Calu3 (cell line): ENCODE data around the gene EYS. TPM values are rescaled to one million over a fixed set of nuclear protein-coding genes. Genes with fewer than 3 reads are reported as not detected.

Experiments used
- BruUV-seq: library from RNA; stranded (reverse); fragments of 400-500 nt; replicated peaks from 2 replicates; lab custom pipeline; 2021; lab: Mats Ljungman, UMichigan
- CTCF ChIA-PET: fragments of 300-600 bp; sonication (Branson Sonifier 250); formaldehyde crosslinking; loops from one replicate; lab custom pipeline; 2022; ENCODE audit warnings: antibody characterized with exemption; lab: Charles Lee
- DNase-seq: peaks from one replicate; pipeline ENCODE4 v3.0.0; 2022
- H3K27ac Mint-ChIP-seq: one replicate; pipeline ENCODE4 v1.8.0; 2022; ENCODE audit warnings: mixed read lengths; ENCODE audit not compliant: unreplicated experiment
- H3K27me3 Mint-ChIP-seq: one replicate; pipeline ENCODE4 v1.8.0; 2022; ENCODE audit warnings: mixed read lengths; ENCODE audit not compliant: unreplicated experiment
- H3K36me3 Mint-ChIP-seq: one replicate; pipeline ENCODE4 v1.8.0; 2022; ENCODE audit warnings: mild to moderate bottlenecking, moderate library complexity, mixed read lengths; ENCODE audit not compliant: insufficient read depth, unreplicated experiment
- H3K4me1 Mint-ChIP-seq: one replicate; pipeline ENCODE4 v1.8.0; 2022; ENCODE audit warnings: mild to moderate bottlenecking, low read depth, mixed read lengths; ENCODE audit not compliant: unreplicated experiment
- H3K4me3 Mint-ChIP-seq: one replicate; pipeline ENCODE4 v1.8.0; 2022; ENCODE audit warnings: mild to moderate bottlenecking, low read depth, moderate library complexity, mixed read lengths; ENCODE audit not compliant: unreplicated experiment
- H3K9me3 Mint-ChIP-seq: one replicate; pipeline ENCODE4 v1.8.0; 2022; ENCODE audit warnings: low read depth, mixed read lengths; ENCODE audit not compliant: unreplicated experiment
- CTCF ChIP-seq: fragments of 200-600 bp; IDR thresholded peaks from one replicate; pipeline ENCODE4 v1.8.0; 2022; ENCODE audit warnings: antibody characterized with exemption; ENCODE audit not compliant: unreplicated experiment
- intact Hi-C: fragments of 100-400 bp; cut with micrococcal nuclease; formaldehyde crosslinking; loops from one replicate; pipeline ENCODE4 v1.10.0; 2022; ENCODE audit not compliant: unreplicated experiment
- total RNA-seq: library from RNA; stranded (reverse); gene quantifications from 2 replicates; pipeline ENCODE4 v1.2.3, GENCODE V29; 2022

EYS gene
- total RNA-seq, 1 experiment from 2014 or later = not detected

- no peaks in the 10 kb centered on the region for H3K4me1 Mint-ChIP-seq
- H3K27ac Mint-ChIP-seq = no peak overlapping the region
- intact Hi-C loops = no loop called here
- DNase-seq = no peak
- no peak for TF ChIP-seq CTCF
- no peaks in the 10 kb centered on the region for H3K36me3 Mint-ChIP-seq
- H3K4me3 Mint-ChIP-seq = no peak overlapping the region
- no peaks in the 10 kb centered on the region for H3K9me3 Mint-ChIP-seq
- H3K27me3 Mint-ChIP-seq = no peaks in the 10 kb centered on the region
- CTCF ChIA-PET = no interaction called here
- no TSS peak for BruUV-seq
Measured at GRCh38 chr6:64224819-64225218, 1482.2 kb downstream of the EYS start.

GRCh38 chr6:64221776-64222175 is 1485.2 kb downstream of the EYS start:
- no peak for DNase-seq
- no peaks in the 10 kb centered on the region for H3K27me3 Mint-ChIP-seq
- H3K9me3 Mint-ChIP-seq = no peaks in the 10 kb centered on the region
- CTCF ChIA-PET = no interaction called here
- BruUV-seq = no TSS peak
- H3K4me3 Mint-ChIP-seq = no peak overlapping the region
- intact Hi-C loops = no loop called here
- H3K4me1 Mint-ChIP-seq = no peaks in the 10 kb centered on the region
- H3K27ac Mint-ChIP-seq = no peak overlapping the region
- H3K36me3 Mint-ChIP-seq = no peaks in the 10 kb centered on the region
- no peak for TF ChIP-seq CTCF

GRCh38 chr6:64220801-64221200 is 1486.2 kb downstream of the EYS start:
- TF ChIP-seq CTCF = no peak
- DNase-seq = no peak
- H3K4me3 Mint-ChIP-seq = no peak overlapping the region
- H3K27me3 Mint-ChIP-seq = no peaks in the 10 kb centered on the region
- no TSS peak for BruUV-seq
- H3K9me3 Mint-ChIP-seq = no peaks in the 10 kb centered on the region
- H3K27ac Mint-ChIP-seq = no peak overlapping the region
- no peaks in the 10 kb centered on the region for H3K4me1 Mint-ChIP-seq
- H3K36me3 Mint-ChIP-seq = no peaks in the 10 kb centered on the region
- CTCF ChIA-PET = no interaction called here
- intact Hi-C loops = no loop called here

- CTCF ChIA-PET = interaction anchor here (0.6 kb wide), 1 partner anchor 82 kb away, joined by 4 read pairs; no protein-coding TSS in a partner anchor
- TF ChIP-seq CTCF = no peak
- no peaks in the 10 kb centered on the region for H3K36me3 Mint-ChIP-seq
Measured at GRCh38 chr6:64217721-64218620, 1489.1 kb downstream of the EYS start.

More at GRCh38 chr6:64217721-64218620, 1489.1 kb downstream of the EYS start:
- Mint-ChIP-seq H3K9me3 (no peaks in the 10 kb centered on the region), H3K27ac (no peak overlapping the region), H3K27me3 (no peaks in the 10 kb centered on the region), H3K4me3 (no peak overlapping the region), H3K4me1 (no peaks in the 10 kb centered on the region)
- DNase-seq = no peak
- no TSS peak for BruUV-seq
- intact Hi-C loops = no loop called here
